Endothelial cell of umbilical vein (primary cell): ENCODE results near the gene EVA1A. TPM values are rescaled to one million over a fixed set of nuclear protein-coding genes. Genes with fewer than 3 reads are reported as not detected.
A peak's percentile ranks its signal among the peaks of the same experiment; 100 is the strongest.

Experiments
- BruUV-seq: library from RNA; stranded (reverse); fragments of 400-500 nt; replicated peaks from 2 replicates; lab custom pipeline; 2021; lab: Mats Ljungman, UMichigan
- CTCF ChIA-PET: fragments of 300-600, 350-600 bp; sonication (Branson Sonifier 250); formaldehyde crosslinking; loops from one replicate; lab custom pipeline; 2021; ENCODE audit warnings: antibody characterized with exemption, inconsistent platforms; lab: Charles Lee
- POLR2A ChIA-PET: fragments of 300-600, 350-600 bp; sonication (Branson Sonifier 250); formaldehyde crosslinking; loops from one replicate; lab custom pipeline; 2021; ENCODE audit warnings: antibody characterized with exemption, inconsistent platforms; lab: Charles Lee
- DNase-seq: peaks from one replicate; pipeline ENCODE4 v3.0.0-alpha.2; 2011; ENCODE audit warnings: low read depth, low spot score
- FAIRE-seq: peaks from 2 replicates; lab custom pipeline; 2011; peaks lifted over from hg19 to GRCh38; lab: Jason Lieb, UNC
- H2AFZ ChIP-seq: 2 replicates; pipeline ENCODE4 v1.6.0; 2012; ENCODE audit warnings: low read depth, low read length, control low read depth, inconsistent platforms
- H3K27ac ChIP-seq: 2 replicates; pipeline ENCODE4 v1.5.1; 2011; ENCODE audit warnings: low read depth, mild to moderate bottlenecking, control low read depth, low read length, moderate library complexity; ENCODE audit not compliant: insufficient read depth
- H3K27me3 ChIP-seq, 2 experiments: 2 replicates each; pipeline versions ENCODE4 v1.6.0 to v1.6.1; 2011; ENCODE audit warnings: low read length in 2 of 2, mixed read lengths in 1 of 2; ENCODE audit not compliant: control insufficient read depth in 2 of 2, insufficient read depth in 2 of 2
- H3K36me3 ChIP-seq, 2 experiments: 2 replicates in 1 of 2; 3 replicates in 1 of 2; pipeline ENCODE4 v1.5.1; 2011; ENCODE audit warnings: low read length in 2 of 2, mild to moderate bottlenecking in 1 of 2, moderate library complexity in 1 of 2; ENCODE audit not compliant: control insufficient read depth in 2 of 2, insufficient read depth in 2 of 2; ENCODE audit errors: extremely low read depth in 1 of 2
- H3K4me1 ChIP-seq: 3 replicates; pipeline ENCODE4 v1.5.1; 2011; ENCODE audit warnings: mild to moderate bottlenecking, low read length; ENCODE audit not compliant: control insufficient read depth, insufficient read depth; ENCODE audit errors: extremely low read depth
- H3K4me2 ChIP-seq: 2 replicates; pipeline ENCODE4 v1.6.1; 2011; ENCODE audit warnings: low read length, control low read depth, mixed read lengths; ENCODE audit not compliant: insufficient read depth
- H3K4me3 ChIP-seq, 3 experiments: fragments of 200-600 bp in 1 of 3; sonication (generic), shearing (Covaris generic) in 1 of 3; replicated peaks in 1 of 3; 2 replicates each; pipeline ENCODE4 v1.5.1; 2011 to 2016; ENCODE audit warnings: control low read depth in 3 of 3, low read length in 3 of 3, mild to moderate bottlenecking in 2 of 3, inconsistent platforms in 1 of 3, low read depth in 1 of 3, moderate library complexity in 1 of 3; ENCODE audit not compliant: insufficient read depth in 1 of 3
- H3K79me2 ChIP-seq: 2 replicates; pipeline ENCODE4 v1.6.0; 2012; ENCODE audit warnings: low read length, inconsistent platforms; ENCODE audit not compliant: control insufficient read depth, insufficient read depth
- H3K9ac ChIP-seq: replicated peaks from 2 replicates; pipeline ENCODE3; 2011; ENCODE audit warnings: low read length, control low read depth; ENCODE audit not compliant: insufficient read depth; ENCODE audit errors: extremely low read depth
- H3K9me1 ChIP-seq: replicated peaks from 3 replicates; pipeline ENCODE4 v1.6.0; 2011; ENCODE audit warnings: mild to moderate bottlenecking, low read length; ENCODE audit not compliant: control insufficient read depth, insufficient read depth; ENCODE audit errors: extremely low read depth
- H3K9me3 ChIP-seq: replicated peaks from 2 replicates; pipeline ENCODE4 v1.5.1; 2012; ENCODE audit warnings: low read length, inconsistent platforms; ENCODE audit not compliant: control insufficient read depth, insufficient read depth
- H4K20me1 ChIP-seq: replicated peaks from 2 replicates; pipeline ENCODE3; 2011; ENCODE audit warnings: mild to moderate bottlenecking, low read length; ENCODE audit not compliant: control insufficient read depth, insufficient read depth; ENCODE audit errors: extremely low read depth
- CTCF ChIP-seq, 2 donors: IDR thresholded peaks; 1 replicate in 1 of 2; 2 replicates in 1 of 2; pipeline ENCODE4 v1.5.1; 2011; ENCODE audit warnings: low read length in 2 of 2, mild to moderate bottlenecking in 2 of 2, moderate library complexity in 2 of 2, control low read depth in 1 of 2, inconsistent platforms in 1 of 2, low read depth in 1 of 2; ENCODE audit not compliant: insufficient read depth in 1 of 2; ENCODE audit errors: extremely low read depth in 1 of 2
- EZH2 ChIP-seq: IDR thresholded peaks from 2 replicates; pipeline ENCODE4 v1.6.1; 2012; ENCODE audit warnings: borderline replicate concordance, low read depth, mild to moderate bottlenecking, moderate library complexity, low read length, inconsistent platforms; ENCODE audit not compliant: severe bottlenecking
- FOS ChIP-seq: IDR thresholded peaks from 2 replicates; pipeline ENCODE4 v1.6.1; 2011; ENCODE audit warnings: mild to moderate bottlenecking, low read length, moderate library complexity, borderline replicate concordance; ENCODE audit not compliant: insufficient read depth
- GATA2 ChIP-seq: IDR thresholded peaks from 2 replicates; pipeline ENCODE4 v1.7.0; 2011; ENCODE audit warnings: low read depth, mild to moderate bottlenecking, moderate library complexity, mixed read lengths, low read length; ENCODE audit not compliant: insufficient read length, insufficient read depth
- JUN ChIP-seq: IDR thresholded peaks from 2 replicates; pipeline ENCODE4 v1.6.1; 2011; ENCODE audit warnings: borderline replicate concordance, low read depth; ENCODE audit not compliant: insufficient read length, insufficient read depth
- MAX ChIP-seq: IDR thresholded peaks from 2 replicates; pipeline ENCODE4 v1.6.1; 2011; ENCODE audit not compliant: insufficient read depth, insufficient read length
- MYC ChIP-seq: IDR thresholded peaks from one replicate; pipeline ENCODE4 v1.6.1; 2011; ENCODE audit warnings: mild to moderate bottlenecking, low read depth, low read length
- POLR2A ChIP-seq: IDR thresholded peaks from 2 replicates; pipeline ENCODE4 v1.6.1; 2012; ENCODE audit warnings: low read depth, mild to moderate bottlenecking, control low read depth, low read length
- POLR2AphosphoS5 ChIP-seq: IDR thresholded peaks from 2 replicates; pipeline ENCODE4 v1.6.1; 2012; ENCODE audit warnings: low read depth, mild to moderate bottlenecking, control low read depth, low read length, moderate library complexity; ENCODE audit not compliant: insufficient read depth
- dilution Hi-C: fragments of 300-500 bp; cut with MboI; formaldehyde crosslinking; loops from one replicate; pipeline ENCODE4 v1.15.0; 2019; ENCODE audit warnings: low sequenced_read_pairs; ENCODE audit not compliant: extremely low pct_ligation_motif_present
- intact Hi-C: fragments of 100-400 bp; cut with micrococcal nuclease; formaldehyde crosslinking; loops from one replicate; pipeline ENCODE4 v1.10.0; 2022
- polyA plus RNA-seq, 4 experiments: library from polyadenylated mRNA; depleted of rRNA in 3 of 4; stranded (reverse) in 3 of 4; unstranded in 1 of 4; fragments of >200 nt; gene quantifications; 2 replicates each; pipeline versions ENCODE4 v1.2.1 to v1.2.3, GENCODE V29; 2011 to 2012; ENCODE audit warnings: missing spikeins in 1 of 4
- total RNA-seq: library from RNA; stranded (reverse); gene quantifications from 2 replicates; pipeline ENCODE4 v1.2.3, GENCODE V29; 2021

Gene EVA1A
- total and polyA plus RNA-seq, 2 donors (not counting 3 experiments of a cell fraction or from before 2014, with no cell fraction given), result 52.6 to 66.5 TPM

- no peak for TF ChIP-seq EZH2
- TF ChIP-seq POLR2AphosphoS5, result no peak
- no peak for TF ChIP-seq POLR2A
- no peak for TF ChIP-seq MAX
- TF ChIP-seq CTCF (IDR thresholded peaks at IDR 0.05; ENCODE audit: extremely low read depth in 1 of 2, insufficient read depth in 1 of 2, low read depth in 1 of 2, low read length in 2 of 2), result no peak
- no peak for TF ChIP-seq JUN
- TF ChIP-seq FOS, result no peak
- no peak for TF ChIP-seq MYC
- no peak for TF ChIP-seq GATA2
- Histone ChIP-seq H3K27me3 (no peaks in the 10 kb centered on the region), H3K9me1 (no peaks in the 10 kb centered on the region), H3K4me2 (peak overlapping the region; percentile 8), H4K20me1 (peaks cover 5% of the 10 kb centered on the region), H3K79me2 (peaks cover 53% of the 10 kb centered on the region), H2AFZ (no peak overlapping the region), H3K4me3 (no peak overlapping the region), H3K9me3 (no peaks in the 10 kb centered on the region), H3K9ac (no peak overlapping the region), H3K27ac (no peak overlapping the region), H3K4me1 (peaks cover 35% of the 10 kb centered on the region), H3K36me3 (peaks cover 0 to 5% of the 10 kb centered on the region in 2 experiments)
- CTCF ChIA-PET, result no interaction called here
- intact Hi-C loops, result no loop called here
- FAIRE-seq (no peak), DNase-seq (no peak)
- POLR2A ChIA-PET, result no interaction called here
- dilution Hi-C loops, result no loop called here
- BruUV-seq, result no TSS peak
These were observed 3.1 kb downstream of the EVA1A start for GRCh38 chr2:75557474-75558133.
